ENCODE results near the gene LTB4R. TPM values are rescaled to one million over a fixed set of nuclear protein-coding genes. Genes with fewer than 3 reads are reported as not detected.
A peak's percentile ranks its signal among the peaks of the same experiment; 100 is the strongest.

The LTB4R gene
- polyA plus RNA-seq, 1 experiment, result 0.98 TPM

GRCh38 chr14:24299255-24300191, 11.8 kb upstream of the LTB4R start, which contains the start of the genes DHRS1 and NOP9:
Gene DHRS1 (minus strand): TSS chr14:24299780. CDS start chr14:24299106, 674 bp downstream.
Gene NOP9 (plus strand): TSS chr14:24299850. CDS start chr14:24299955, 105 bp downstream.
- CTCF ChIA-PET, result interaction anchor here (0.5 to 7.6 kb wide), 9 partner anchors 9 to 241 kb away, joined by 3 to 87 read pairs (median 3); partner anchors contain the start of genes CIDEB, IRF9, LTB4R2 and TINF2
- Histone ChIP-seq H3K27me3 (ENCODE audit: control insufficient read depth, insufficient read depth, low read length) (no peaks in the 10 kb centered on the region), H3K9me3 (ENCODE audit: control insufficient read depth, insufficient read depth, low read length) (no peaks in the 10 kb centered on the region), H3K4me3 (ENCODE audit: low read depth, low read length) (peak within 1 kb of the TSS; percentile 96), H3K27ac (ENCODE audit: low read depth, low read length) (peak within 1 kb of the TSS; percentile 57)
- peak; percentile 54 for DNase-seq (ENCODE audit: low read depth, low spot score)
- no peak for TF ChIP-seq CTCF (IDR thresholded peaks at IDR 0.05; ENCODE audit: low read depth, low read length)
- POLR2A ChIA-PET, result interaction anchor here (0.5 to 2.5 kb wide), 10 partner anchors 20 to 185 kb away, joined by 3 to 9 read pairs (median 3); partner anchors contain the start of genes CBLN3, DCAF11, KHNYN and MDP1

- no peak for TF ChIP-seq CTCF (IDR thresholded peaks at IDR 0.05; ENCODE audit: low read depth, low read length)
- H3K4me3 ChIP-seq (ENCODE audit: low read depth, low read length), result peak overlapping the region; percentile 96
- H3K27me3 ChIP-seq (ENCODE audit: control insufficient read depth, insufficient read depth, low read length), result no peaks in the 10 kb centered on the region
- H3K27ac ChIP-seq (ENCODE audit: low read depth, low read length), result no peak overlapping the region
- CTCF ChIA-PET, result interaction anchor here (0.7 to 7.6 kb wide), 7 partner anchors 8 to 210 kb away, joined by 3 to 87 read pairs (median 8); partner anchors contain the start of genes CIDEB, IRF9, LTB4R and LTB4R2
- POLR2A ChIA-PET, result interaction anchor here (0.5 to 2.5 kb wide), 7 partner anchors 22 to 129 kb away, joined by 3 to 9 read pairs (median 3); partner anchors contain the start of genes CBLN3, KHNYN, MDP1 and RABGGTA
- H3K9me3 ChIP-seq (ENCODE audit: control insufficient read depth, insufficient read depth, low read length), result no peaks in the 10 kb centered on the region
- no peak for DNase-seq (ENCODE audit: low read depth, low spot score)
Measured at GRCh38 chr14:24300326-24300980, 10.8 kb upstream of the LTB4R start.

GRCh38 chr14:24304019-24304387, 7.3 kb upstream of the LTB4R start:
- ChIA-PET CTCF (interaction anchor here (1.6 to 1.7 kb wide), 2 partner anchors 30 to 132 kb away, joined by 3 to 6 read pairs; no protein-coding TSS in a partner anchor), POLR2A (no interaction called here)
- Histone ChIP-seq H3K27me3 (ENCODE audit: control insufficient read depth, insufficient read depth, low read length) (no peaks in the 10 kb centered on the region), H3K27ac (ENCODE audit: low read depth, low read length) (no peak overlapping the region), H3K9me3 (ENCODE audit: control insufficient read depth, insufficient read depth, low read length) (no peaks in the 10 kb centered on the region), H3K4me3 (ENCODE audit: low read depth, low read length) (no peak overlapping the region)
- DNase-seq (ENCODE audit: low read depth, low spot score), result no peak
- no peak for TF ChIP-seq CTCF (IDR thresholded peaks at IDR 0.05; ENCODE audit: low read depth, low read length)

GRCh38 chr14:24307156-24307574, 4.1 kb upstream of the LTB4R start:
- no peak overlapping the region for H3K4me3 ChIP-seq (ENCODE audit: low read depth, low read length)
- DNase-seq (ENCODE audit: low read depth, low spot score), result no peak
- POLR2A ChIA-PET, result interaction anchor here (1.8 kb wide), 1 partner anchor 36 kb away, joined by 10 read pairs; the partner anchor contains the start of gene RABGGTA
- H3K27me3 ChIP-seq (ENCODE audit: control insufficient read depth, insufficient read depth, low read length), result no peaks in the 10 kb centered on the region
- TF ChIP-seq CTCF (IDR thresholded peaks at IDR 0.05; ENCODE audit: low read depth, low read length), result no peak
- H3K27ac ChIP-seq (ENCODE audit: low read depth, low read length), result no peak overlapping the region
- CTCF ChIA-PET, result interaction anchor here (0.6 to 6.3 kb wide), 23 partner anchors 9 to 250 kb away, joined by 3 to 87 read pairs (median 8); partner anchors contain the start of genes CHMP4A, DHRS1, IRF9 and NOP9
- no peaks in the 10 kb centered on the region for H3K9me3 ChIP-seq (ENCODE audit: control insufficient read depth, insufficient read depth, low read length)
